IPS DF 19.7 (cell line): ENCODE data around the gene CELF2.
A peak's percentile ranks its signal among the peaks of the same experiment; 100 is the strongest.

Experiments
- DNase-seq: peaks from one replicate; pipeline ENCODE4 v3.0.0-alpha.2; 2013; ENCODE audit warnings: low read depth, low spot score

CELF2 gene

DNA sequence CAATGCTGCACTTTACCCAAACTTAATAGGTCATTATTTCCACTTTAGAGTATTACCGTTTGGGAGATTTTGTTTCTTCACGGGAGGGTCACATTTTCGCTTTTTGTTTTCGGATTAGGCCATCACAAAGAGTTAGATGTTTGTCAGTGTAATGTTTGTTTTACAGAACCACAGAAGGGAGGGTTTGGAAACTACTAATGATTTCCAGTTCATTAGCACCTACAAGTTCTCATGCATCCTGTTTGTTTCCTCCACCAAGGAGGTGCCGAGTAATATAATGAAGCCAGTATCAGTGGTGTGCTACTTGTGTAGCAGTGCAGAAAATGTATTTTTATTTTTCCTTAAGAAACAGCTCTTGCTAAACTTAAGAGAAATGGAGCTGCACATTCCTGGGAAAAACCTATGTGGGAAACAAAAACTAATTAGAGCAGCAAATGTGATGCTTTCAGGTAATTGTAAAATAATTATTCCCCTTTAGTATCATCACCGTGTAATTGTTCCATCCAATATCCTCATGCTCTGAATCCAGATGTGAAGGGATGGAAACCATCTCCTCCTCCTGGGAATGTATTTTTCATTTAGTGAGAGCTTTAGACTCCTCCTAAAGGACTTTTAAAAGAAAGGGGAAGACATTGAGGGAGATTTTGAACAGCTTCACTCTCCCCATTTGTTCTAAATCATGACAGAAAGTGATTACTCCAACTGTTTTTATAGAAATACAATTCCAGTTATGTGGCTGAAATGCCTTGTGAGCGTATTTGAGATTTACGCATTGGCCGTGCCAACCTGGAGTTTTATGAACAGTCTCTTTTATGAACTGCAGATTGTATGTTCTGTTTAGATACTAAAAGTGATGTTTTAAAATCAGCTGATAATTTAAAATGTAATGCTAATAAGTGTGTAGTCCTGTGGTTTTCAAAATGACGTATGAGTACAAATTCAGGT is 5.6 kb downstream of the CELF2 start:
- DNase-seq, result no peak

- no peak for DNase-seq
Observed at GRCh38 chr10:11024596-11024995, 6.9 kb downstream of the CELF2 start.

DNA sequence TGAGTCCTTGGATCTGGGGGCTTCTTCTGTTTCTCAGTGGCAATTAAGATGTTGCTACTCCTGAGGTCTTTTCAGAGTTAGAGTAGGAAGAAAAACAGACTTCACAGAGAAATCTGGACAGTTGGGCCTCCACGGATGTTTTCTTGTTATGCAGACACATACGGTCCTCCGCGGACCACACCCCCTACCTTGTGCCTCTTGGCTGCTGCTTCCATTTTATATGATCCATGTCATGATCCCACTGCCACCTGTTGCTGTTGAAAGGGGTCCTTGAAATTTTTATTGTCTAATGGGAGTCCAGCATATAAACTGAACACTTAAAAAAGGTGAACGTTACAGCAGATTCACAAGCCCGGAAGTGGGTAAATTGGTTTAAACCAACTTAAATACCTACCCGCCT is 8.3 kb downstream of the CELF2 start:
- no peak for DNase-seq

GRCh38 chr10:11026773-11027172 is 9.1 kb downstream of the CELF2 start:
- no peak for DNase-seq

DNA sequence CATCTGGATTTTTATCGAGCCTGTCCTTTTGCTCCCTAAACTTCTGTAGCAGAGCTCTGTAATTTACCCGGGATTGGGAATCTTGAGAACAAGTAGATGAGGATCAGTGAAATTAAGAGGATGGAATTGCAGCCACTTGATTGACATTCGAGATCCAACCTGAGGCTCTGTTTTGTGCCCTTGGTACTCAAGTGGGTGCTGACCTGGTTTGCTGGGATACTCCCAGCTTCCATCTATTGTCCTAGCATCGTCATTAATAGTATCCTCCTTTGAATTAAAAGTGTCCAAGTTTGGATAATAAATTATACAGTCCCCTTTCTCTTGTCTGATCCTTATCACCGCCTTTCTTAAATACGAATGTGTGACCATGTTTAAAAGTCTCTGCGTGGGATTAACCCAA is 17.1 kb downstream of the CELF2 start:
- DNase-seq, result no peak

GRCh38 chr10:11035301-11035991 is 17.8 kb downstream of the CELF2 start:
- DNase-seq, result peak; percentile 45

GRCh38 chr10:11036424-11037011 is 18.8 kb downstream of the CELF2 start:
- DNase-seq, result peak; percentile 23

- no peak for DNase-seq
Observed at GRCh38 chr10:11037991-11038390, 20.3 kb downstream of the CELF2 start.

- no peak for DNase-seq
Observed at GRCh38 chr10:11042357-11042756, 24.7 kb downstream of the CELF2 start.

GRCh38 chr10:11043039-11043438 is 25.4 kb downstream of the CELF2 start:
- no peak for DNase-seq

DNA sequence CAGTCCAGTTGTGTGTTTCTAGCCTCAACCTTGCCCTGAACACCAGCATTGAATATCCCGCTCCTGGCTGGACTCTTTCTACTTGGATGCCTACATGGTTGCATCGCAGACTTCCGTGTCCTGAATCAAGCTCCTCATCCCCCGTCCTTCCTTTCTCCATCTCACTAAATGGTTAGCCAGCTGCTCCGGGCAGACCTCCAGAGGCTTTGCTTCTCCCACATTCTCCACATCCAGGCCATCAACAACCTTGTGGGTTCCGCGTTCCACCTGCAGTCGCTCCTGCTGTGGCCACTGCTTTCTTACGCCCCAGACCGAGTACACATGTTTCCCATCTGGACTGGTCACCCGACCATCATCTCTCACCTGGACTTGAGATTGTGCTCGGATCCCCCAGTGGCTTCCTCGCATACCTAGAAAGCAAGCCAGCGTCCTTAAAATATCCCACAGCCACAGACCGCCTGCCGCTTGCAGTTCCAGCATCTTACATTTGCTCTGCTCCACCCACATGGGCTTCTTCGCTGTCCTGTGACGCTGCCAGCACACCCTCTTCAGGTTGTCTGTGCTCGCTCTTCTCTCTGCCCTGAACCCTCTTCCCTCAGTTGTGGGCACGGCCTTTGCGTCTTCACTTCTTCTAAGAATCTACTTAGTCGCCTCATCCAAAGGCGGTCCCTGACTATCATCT is 25.9 kb downstream of the CELF2 start:
- DNase-seq, result no peak

DNA sequence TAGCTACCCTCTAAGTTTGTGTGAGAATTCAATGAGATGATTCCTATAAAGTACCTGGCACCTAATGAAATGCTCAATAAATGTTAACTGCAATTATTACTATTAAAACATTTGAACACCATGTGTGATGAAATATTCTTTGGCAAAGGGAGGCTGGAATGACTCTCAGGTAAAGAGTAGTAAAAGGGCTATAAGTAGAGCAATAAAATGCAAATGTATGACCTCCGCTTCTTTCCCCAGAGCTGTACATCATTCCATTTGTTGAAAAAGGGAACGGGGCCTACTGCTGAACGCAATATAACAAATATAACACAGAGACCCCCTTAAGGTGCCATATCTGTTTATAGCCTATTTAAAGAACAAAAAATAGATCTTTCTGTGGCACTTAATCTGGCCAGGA is 27.8 kb downstream of the CELF2 start:
- no peak for DNase-seq

- DNase-seq, result no peak
Observed at GRCh38 chr10:11045995-11046775, 28.5 kb downstream of the CELF2 start.

- no peak for DNase-seq
Observed at GRCh38 chr10:11046776-11047160, 29.1 kb downstream of the CELF2 start.

DNA sequence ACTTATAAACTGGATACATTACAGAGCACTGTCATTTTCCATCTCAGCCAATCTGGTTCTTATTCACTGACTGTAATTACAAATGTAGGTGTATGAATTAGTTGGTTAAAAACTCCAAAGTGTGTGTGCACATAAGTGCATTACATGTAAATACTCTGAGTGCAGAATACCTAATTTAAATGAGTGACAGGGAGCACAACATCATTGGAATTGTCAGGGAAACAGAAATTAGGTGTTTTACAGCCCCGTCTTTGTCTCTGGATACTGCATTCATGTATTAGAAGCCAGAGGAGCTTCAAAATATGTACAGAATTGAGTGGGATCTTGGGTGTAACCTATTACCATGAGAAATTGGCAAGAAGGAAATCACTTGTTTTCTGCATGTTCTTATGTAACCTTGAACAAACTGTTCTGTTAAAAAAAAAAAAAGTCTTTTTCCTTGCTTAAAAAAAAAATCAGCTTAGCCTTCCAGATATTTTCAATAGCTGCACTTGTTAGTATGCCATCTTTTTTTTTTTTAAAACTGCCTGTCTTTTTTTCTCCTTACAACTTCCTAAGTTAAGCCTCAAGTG is 31.1 kb downstream of the CELF2 start:
- DNase-seq, result no peak

GRCh38 chr10:11049806-11050205 is 32.1 kb downstream of the CELF2 start:
- DNase-seq, result no peak

- DNase-seq, result no peak
Observed at GRCh38 chr10:11050301-11051287, 32.9 kb downstream of the CELF2 start.

DNA sequence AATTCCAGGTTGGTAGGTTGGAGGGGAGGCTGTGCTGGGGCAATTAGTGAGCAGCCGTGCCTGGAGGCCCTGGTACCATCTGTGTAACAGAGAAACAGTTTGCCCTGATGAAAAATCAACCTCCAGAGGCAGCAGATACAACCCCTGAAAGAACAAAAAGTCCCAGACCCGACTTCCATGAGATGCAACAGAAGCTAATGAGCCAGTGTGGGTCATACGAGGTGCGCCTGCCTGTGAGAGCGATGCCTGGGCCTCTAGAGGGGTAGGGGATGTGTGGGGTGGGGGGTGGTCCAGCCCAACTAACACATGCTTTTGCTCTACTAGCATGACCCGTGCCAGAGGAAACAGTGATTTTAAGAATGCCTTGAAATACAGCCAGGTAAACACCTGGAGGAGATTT is 39.3 kb downstream of the CELF2 start:
- DNase-seq, result no peak

GRCh38 chr10:11057448-11057847 is 39.8 kb downstream of the CELF2 start:
- no peak for DNase-seq

GRCh38 chr10:11057994-11058393 is 40.3 kb downstream of the CELF2 start:
- DNase-seq, result no peak
